ENCODE data around the gene MORN5. TPM values are rescaled to one million over a fixed set of nuclear protein-coding genes. Genes with fewer than 3 reads are reported as not detected.

MORN5 gene
- total RNA-seq, 2 donors from 2014 or later = not detected

DNA sequence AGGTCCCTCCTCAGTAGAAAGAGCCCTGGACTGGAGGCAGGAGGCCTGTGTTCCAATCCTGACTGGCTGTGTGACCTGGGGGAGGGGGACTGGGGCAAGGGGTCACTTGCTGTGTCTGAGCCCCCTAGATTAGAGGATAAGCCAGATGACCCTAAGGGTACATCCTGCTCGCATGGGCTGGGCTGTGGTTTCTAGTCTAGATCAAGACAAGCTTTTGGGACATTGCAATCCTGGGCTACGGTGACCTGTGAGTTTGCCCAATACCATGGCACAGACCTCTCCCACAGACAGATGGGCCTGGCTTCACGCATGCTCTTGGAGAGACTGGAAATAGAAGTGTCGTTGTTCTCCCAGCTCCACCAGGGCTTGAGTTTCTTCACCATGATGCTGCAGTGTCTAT is 27.2 kb upstream of the MORN5 start:
- H3K27me3 ChIP-seq (replicated peaks; ENCODE audit: insufficient read depth) = no peaks in the 10 kb centered on the region
- H3K9me3 ChIP-seq = no peaks in the 10 kb centered on the region
- DNase-seq (ENCODE audit: low spot score) = no peak
- H3K4me1 ChIP-seq (ENCODE audit: control insufficient read depth in 1 of 2, low read depth in 2 of 2) = peaks cover 0 to 6% of the 10 kb centered on the region in 2 donors
- no peak overlapping the region for H3K4me3 ChIP-seq
- ATAC-seq (ENCODE audit: insufficient number of reproducible peaks, low FRiP score, low read depth) = no peak
- no peaks in the 10 kb centered on the region for H3K36me3 ChIP-seq
- no peak for TF ChIP-seq CTCF (IDR thresholded peaks at IDR 0.05)
- H3K27ac ChIP-seq = no peak overlapping the region

DNA sequence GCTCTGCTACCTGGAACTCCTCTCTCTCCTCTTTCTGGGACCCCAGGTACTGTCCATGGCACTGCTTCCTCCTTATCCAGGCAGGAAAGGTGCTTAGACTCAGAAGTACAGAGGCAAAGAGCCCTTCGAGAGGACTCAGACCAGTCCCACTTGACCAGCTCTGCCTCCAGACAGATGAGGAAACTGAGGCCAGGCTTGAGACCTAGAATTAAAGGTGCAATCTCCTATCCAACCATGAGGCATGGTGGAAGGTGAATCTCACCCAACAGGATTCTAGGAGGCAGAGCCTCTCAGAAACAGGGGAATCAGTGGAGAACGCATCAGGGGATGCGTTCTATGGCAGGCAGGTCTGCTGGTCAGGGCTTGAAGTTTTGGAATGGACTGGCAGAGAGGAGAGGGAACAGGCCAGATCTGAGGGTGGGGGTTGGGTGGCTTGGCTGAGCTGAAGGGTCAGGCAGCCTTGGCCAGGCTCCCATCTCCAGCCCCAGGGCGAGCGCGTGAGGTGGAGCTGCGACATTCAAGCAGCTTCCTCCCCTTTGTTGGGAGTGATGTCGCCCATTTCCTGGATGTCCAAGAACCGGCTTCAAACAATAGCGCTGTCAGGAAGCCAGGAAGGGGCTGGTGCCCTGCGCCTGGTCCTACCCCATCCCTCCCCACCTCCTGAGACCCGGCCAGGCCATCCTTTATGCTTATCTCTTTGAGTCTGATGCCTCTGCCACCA is 26.3 kb upstream of the MORN5 start:
- Histone ChIP-seq H3K9me3 (no peaks in the 10 kb centered on the region), H3K36me3 (no peaks in the 10 kb centered on the region), H3K27me3 (replicated peaks; ENCODE audit: insufficient read depth) (no peaks in the 10 kb centered on the region), H3K4me1 (ENCODE audit: control insufficient read depth in 1 of 2, low read depth in 2 of 2) (peaks cover 0 to 6% of the 10 kb centered on the region in 2 donors), H3K4me3 (no peak overlapping the region), H3K27ac (no peak overlapping the region)
- no peak for TF ChIP-seq CTCF (IDR thresholded peaks at IDR 0.05)
- ATAC-seq (ENCODE audit: insufficient number of reproducible peaks, low FRiP score, low read depth) (no peak), DNase-seq (ENCODE audit: low spot score) (no peak)

DNA sequence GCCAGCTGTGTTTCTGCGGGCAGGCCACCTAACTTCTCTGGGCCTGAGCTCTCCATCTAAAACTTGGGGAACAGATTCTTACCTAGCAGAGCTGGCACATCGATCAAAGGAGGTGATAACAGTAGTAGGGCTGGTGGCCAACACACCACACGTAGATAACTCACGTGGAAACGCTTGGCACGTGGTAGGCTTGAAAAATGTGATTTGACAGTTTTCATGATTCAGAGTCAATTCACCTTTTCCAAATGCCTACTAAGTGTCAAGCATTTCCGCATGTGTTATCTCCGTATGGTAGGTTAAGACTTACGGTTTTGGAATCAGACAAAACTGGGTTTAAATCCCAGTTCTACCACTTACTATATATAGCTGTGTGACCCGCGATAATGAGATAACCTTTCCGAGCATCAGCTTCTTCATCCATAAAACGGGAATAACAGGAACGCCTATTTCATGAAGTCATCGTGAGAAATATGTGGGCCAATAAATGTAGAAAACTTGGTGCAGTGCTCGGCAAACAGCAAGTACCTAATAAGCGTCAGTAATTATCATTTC is 25.6 kb upstream of the MORN5 start:
- ATAC-seq (ENCODE audit: insufficient number of reproducible peaks, low FRiP score, low read depth) = no peak
- no peak for TF ChIP-seq CTCF (IDR thresholded peaks at IDR 0.05)
- H3K9me3 ChIP-seq = no peaks in the 10 kb centered on the region
- no peaks in the 10 kb centered on the region for H3K27me3 ChIP-seq (replicated peaks; ENCODE audit: insufficient read depth)
- no peak for DNase-seq (ENCODE audit: low spot score)
- no peak overlapping the region for H3K27ac ChIP-seq
- H3K4me1 ChIP-seq (ENCODE audit: control insufficient read depth in 1 of 2, low read depth in 2 of 2) = peaks cover 0 to 6% of the 10 kb centered on the region in 2 donors
- H3K36me3 ChIP-seq = no peaks in the 10 kb centered on the region
- no peak overlapping the region for H3K4me3 ChIP-seq

DNA sequence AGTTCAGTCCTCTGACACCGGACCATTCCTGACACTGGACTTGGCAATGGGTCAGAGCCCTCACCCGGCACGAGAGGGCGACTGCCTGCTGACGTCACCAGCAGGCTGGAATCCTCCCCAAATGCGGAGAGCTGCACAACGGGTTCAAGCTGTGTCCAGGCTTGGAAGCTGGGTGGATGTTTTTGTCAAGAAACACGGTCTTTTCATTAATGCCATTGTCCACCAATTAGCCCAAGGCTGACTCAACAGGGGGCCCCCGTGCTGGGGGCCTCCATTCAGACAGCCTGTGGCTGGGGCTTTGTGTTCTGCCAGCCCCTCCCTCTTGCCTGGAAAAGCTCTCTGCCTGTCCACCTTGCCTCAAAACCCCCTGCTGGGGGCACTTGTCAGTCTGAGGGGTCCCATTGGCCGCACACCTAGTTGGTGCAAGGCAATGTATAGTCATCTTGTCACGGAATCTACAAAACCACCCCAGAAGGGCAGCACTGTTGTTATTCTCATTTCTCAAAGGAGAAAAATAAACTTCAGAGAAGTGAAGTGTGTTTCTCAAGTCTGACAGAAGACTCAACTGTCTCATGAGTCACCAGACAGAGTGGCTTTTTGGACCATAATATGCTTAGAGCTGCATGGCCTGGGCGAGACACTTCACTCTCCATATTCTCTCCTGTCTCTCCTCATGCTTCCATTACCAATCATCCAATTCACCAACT is 24.7 kb upstream of the MORN5 start:
- Histone ChIP-seq H3K9me3 (no peaks in the 10 kb centered on the region), H3K27me3 (replicated peaks; ENCODE audit: insufficient read depth) (no peaks in the 10 kb centered on the region), H3K27ac (no peak overlapping the region), H3K4me1 (ENCODE audit: control insufficient read depth in 1 of 2, low read depth in 2 of 2) (peaks cover 0 to 6% of the 10 kb centered on the region in 2 donors), H3K36me3 (no peaks in the 10 kb centered on the region), H3K4me3 (no peak overlapping the region)
- DNase-seq (ENCODE audit: low spot score) (no peak), ATAC-seq (ENCODE audit: insufficient number of reproducible peaks, low FRiP score, low read depth) (no peak)
- no peak for TF ChIP-seq CTCF (IDR thresholded peaks at IDR 0.05)

DNA sequence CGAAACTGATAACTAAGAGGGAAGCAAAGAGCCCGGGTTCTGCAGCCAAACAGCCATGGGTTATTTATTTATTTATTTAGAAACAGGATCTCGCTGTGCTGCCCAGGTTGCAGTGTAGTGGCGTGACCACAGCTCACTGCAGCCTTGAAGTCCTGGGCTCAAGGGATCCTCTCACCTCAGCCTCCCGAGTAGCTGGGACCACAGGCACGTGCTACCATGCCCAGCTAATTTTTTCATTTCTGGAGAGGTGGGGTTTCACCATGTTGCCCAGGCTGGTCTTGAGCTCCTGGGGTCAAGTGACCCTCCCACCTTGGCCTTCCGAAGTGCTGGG is 24.2 kb upstream of the MORN5 start:
- DNase-seq (ENCODE audit: low spot score) (no peak), ATAC-seq (ENCODE audit: insufficient number of reproducible peaks, low FRiP score, low read depth) (no peak)
- H3K9me3 ChIP-seq = no peaks in the 10 kb centered on the region
- H3K4me3 ChIP-seq = no peak overlapping the region
- no peak overlapping the region for H3K27ac ChIP-seq
- no peaks in the 10 kb centered on the region for H3K36me3 ChIP-seq
- H3K4me1 ChIP-seq (ENCODE audit: control insufficient read depth in 1 of 2, low read depth in 2 of 2) = peaks cover 0 to 6% of the 10 kb centered on the region in 2 donors
- TF ChIP-seq CTCF (IDR thresholded peaks at IDR 0.05) = no peak
- H3K27me3 ChIP-seq (replicated peaks; ENCODE audit: insufficient read depth) = no peaks in the 10 kb centered on the region

Data from thoracic aorta (tissue), 2 donors.